Jurkat, Clone E6-1 (cell line): ENCODE measurements around the gene TEX26.
A peak's percentile ranks its signal among the peaks of the same experiment; 100 is the strongest.

Source experiments
- DNase-seq: peaks from one replicate; pipeline ENCODE4 v3.0.0-alpha.2; 2011; ENCODE audit warnings: low read depth, low spot score
- H3K4me3 ChIP-seq: 2 replicates; pipeline ENCODE4 v1.5.1; 2011; ENCODE audit warnings: mild to moderate bottlenecking, low read length, control low read depth, moderate library complexity

TEX26 gene

GRCh38 chr13:31005066-31005465, 72.6 kb downstream of the TEX26 start:
- no peak overlapping the region for H3K4me3 ChIP-seq
- DNase-seq, result no peak

- no peak overlapping the region for H3K4me3 ChIP-seq
- DNase-seq, result no peak
Measured at GRCh38 chr13:31007417-31007816, 75.0 kb downstream of the TEX26 start.

- no peak overlapping the region for H3K4me3 ChIP-seq
- DNase-seq, result peak; percentile 44
Measured at GRCh38 chr13:31008400-31009115, 76.1 kb downstream of the TEX26 start.

GRCh38 chr13:31009166-31009565, 76.7 kb downstream of the TEX26 start:
- no peak overlapping the region for H3K4me3 ChIP-seq
- DNase-seq, result peak; percentile 3

GRCh38 chr13:31010296-31010695, 77.8 kb downstream of the TEX26 start:
- DNase-seq, result no peak

GRCh38 chr13:31011193-31011860, 78.9 kb downstream of the TEX26 start:
- no peak overlapping the region for H3K4me3 ChIP-seq
- DNase-seq, result no peak

More at GRCh38 chr13:31010296-31010695, 77.8 kb downstream of the TEX26 start:
- no peak overlapping the region for H3K4me3 ChIP-seq

GRCh38 chr13:31011901-31012654, 79.6 kb downstream of the TEX26 start:
- DNase-seq, result no peak
- no peak overlapping the region for H3K4me3 ChIP-seq

- no peak for DNase-seq
- no peak overlapping the region for H3K4me3 ChIP-seq
Measured at GRCh38 chr13:31012655-31013024, 80.2 kb downstream of the TEX26 start.

GRCh38 chr13:31014456-31014855, 82.0 kb downstream of the TEX26 start:
- no peak for DNase-seq

GRCh38 chr13:31015199-31015598, 82.7 kb downstream of the TEX26 start:
- H3K4me3 ChIP-seq, result no peak overlapping the region
- no peak for DNase-seq

More at GRCh38 chr13:31014456-31014855, 82.0 kb downstream of the TEX26 start:
- H3K4me3 ChIP-seq, result no peak overlapping the region

GRCh38 chr13:31016342-31017325, 84.2 kb downstream of the TEX26 start:
- DNase-seq, result no peak
- H3K4me3 ChIP-seq, result no peak overlapping the region

- H3K4me3 ChIP-seq, result no peak overlapping the region
- DNase-seq, result no peak
Measured at GRCh38 chr13:31018511-31018910, 86.1 kb downstream of the TEX26 start.

GRCh38 chr13:31020996-31021395, 88.5 kb downstream of the TEX26 start:
- DNase-seq, result no peak
- H3K4me3 ChIP-seq, result no peak overlapping the region

GRCh38 chr13:31022288-31022895, 89.9 kb downstream of the TEX26 start:
- no peak overlapping the region for H3K4me3 ChIP-seq
- no peak for DNase-seq

- no peak overlapping the region for H3K4me3 ChIP-seq
- DNase-seq, result no peak
Measured at GRCh38 chr13:31022928-31023530, 90.6 kb downstream of the TEX26 start.
